Prostate gland (tissue), 2 donors: ENCODE results near the gene SLC23A3. TPM values are rescaled to one million over a fixed set of nuclear protein-coding genes. Genes with fewer than 3 reads are reported as not detected.
"Not testable (repeated sequence)": the region's sequence is repeated elsewhere in the genome, so short reads cannot be mapped to it uniquely, and the experiment has no call there.

ENCODE experiments used
- DNase-seq: peaks from one replicate; pipeline ENCODE4 v3.0.0-alpha.2; 2019; ENCODE audit warnings: low spot score
- H3K27ac ChIP-seq, 2 donors: fragments of 200-600 bp; sonication (generic); 2 replicates each; pipeline ENCODE4 v1.5.1; 2017 to 2019
- H3K27me3 ChIP-seq: fragments of 200-600 bp; sonication (generic); replicated peaks from 2 replicates; pipeline ENCODE4 v1.5.1; 2019; ENCODE audit not compliant: insufficient read depth
- H3K36me3 ChIP-seq, 2 donors: fragments of 200-600 bp; sonication (generic); 1 replicate in 1 of 2; 2 replicates in 1 of 2; pipeline versions ENCODE4 v1.5.1 to v1.8.1; 2017 to 2019
- H3K4me1 ChIP-seq: fragments of 200-600 bp; sonication (generic); replicated peaks from 2 replicates; pipeline ENCODE4 v1.5.1; 2019
- H3K4me3 ChIP-seq, 2 donors: fragments of 200-600 bp; sonication (generic); 2 replicates each; pipeline ENCODE4 v1.5.1; 2017 to 2019
- H3K9me3 ChIP-seq: fragments of 200-600 bp; sonication (generic); 2 replicates; pipeline ENCODE4 v1.5.1; 2017
- POLR2A ChIP-seq: fragments of 450-650 bp; IDR thresholded peaks from one replicate; pipeline ENCODE4 v1.6.1; 2016; ENCODE audit warnings: antibody characterized with exemption, mild to moderate bottlenecking
- POLR2AphosphoS5 ChIP-seq: sonication (generic); formaldehyde crosslinking; IDR thresholded peaks from one replicate; pipeline ENCODE4 v1.6.1; 2017; ENCODE audit warnings: antibody characterized with exemption
- WGBS: methylation state at CpG from one replicate; pipeline ENCODE4 v1.1.5; 2018; 5-methylcytosine and 5-hydroxymethylcytosine counted together
- intact Hi-C: fragments of 100-400 bp; cut with DNase I; formaldehyde crosslinking; loops from one replicate; pipeline ENCODE4 v1.14.2; 2022
- total RNA-seq, 2 donors: library from RNA; depleted of rRNA; stranded (reverse); fragments of >200 nt; gene quantifications; one replicate each; pipeline ENCODE4 v1.1.0, GENCODE V29; 2016
- TF ChIP-seq, protein P1 (sequence below), 4 experiments: fragments of 200-600 bp in 2 of 4; fragments of 450-650 bp in 2 of 4; sonication (generic) in 2 of 4; IDR thresholded peaks; 1 replicate in 3 of 4; 2 replicates in 1 of 4; pipeline ENCODE4 v1.5.1; 2016 to 2019; ENCODE audit warnings: antibody characterized with exemption in 4 of 4, mild to moderate bottlenecking in 2 of 4, moderate library complexity in 2 of 4

Gene SLC23A3
- total RNA-seq, 2 donors from 2014 or later, result 2.3 to 2.9 TPM

DNA sequence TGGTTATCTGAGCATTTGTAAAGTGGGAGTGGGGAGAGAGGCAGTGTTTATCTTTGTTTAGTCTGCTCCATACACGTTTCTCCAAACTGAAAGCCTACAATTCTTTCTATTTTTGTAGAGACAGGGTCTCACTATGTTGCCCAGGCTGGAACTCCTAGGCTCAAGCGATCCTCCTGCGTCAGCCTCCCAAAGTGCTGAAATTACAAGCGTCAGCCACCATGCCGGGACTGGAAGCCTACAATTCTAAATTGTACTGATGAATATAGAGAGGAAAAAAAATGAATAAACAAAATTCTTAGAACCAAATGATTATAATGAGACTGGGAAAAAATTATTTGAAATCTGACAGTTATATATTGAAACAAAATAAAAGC lies 35.3 kb upstream of the SLC23A3 start:
- intact Hi-C loops, result no loop called here
- no peak for DNase-seq
- Histone ChIP-seq H3K4me3 (no peak overlapping the region), H3K27me3 (no peaks in the 10 kb centered on the region), H3K27ac (no peak overlapping the region), H3K9me3 (no peaks in the 10 kb centered on the region), H3K4me1 (peaks cover 11% of the 10 kb centered on the region), H3K36me3 (peaks cover 0 to 4% of the 10 kb centered on the region in 2 donors)
- TF ChIP-seq POLR2AphosphoS5 (no peak), POLR2A (no peak)
- TF ChIP-seq, protein P1, sequence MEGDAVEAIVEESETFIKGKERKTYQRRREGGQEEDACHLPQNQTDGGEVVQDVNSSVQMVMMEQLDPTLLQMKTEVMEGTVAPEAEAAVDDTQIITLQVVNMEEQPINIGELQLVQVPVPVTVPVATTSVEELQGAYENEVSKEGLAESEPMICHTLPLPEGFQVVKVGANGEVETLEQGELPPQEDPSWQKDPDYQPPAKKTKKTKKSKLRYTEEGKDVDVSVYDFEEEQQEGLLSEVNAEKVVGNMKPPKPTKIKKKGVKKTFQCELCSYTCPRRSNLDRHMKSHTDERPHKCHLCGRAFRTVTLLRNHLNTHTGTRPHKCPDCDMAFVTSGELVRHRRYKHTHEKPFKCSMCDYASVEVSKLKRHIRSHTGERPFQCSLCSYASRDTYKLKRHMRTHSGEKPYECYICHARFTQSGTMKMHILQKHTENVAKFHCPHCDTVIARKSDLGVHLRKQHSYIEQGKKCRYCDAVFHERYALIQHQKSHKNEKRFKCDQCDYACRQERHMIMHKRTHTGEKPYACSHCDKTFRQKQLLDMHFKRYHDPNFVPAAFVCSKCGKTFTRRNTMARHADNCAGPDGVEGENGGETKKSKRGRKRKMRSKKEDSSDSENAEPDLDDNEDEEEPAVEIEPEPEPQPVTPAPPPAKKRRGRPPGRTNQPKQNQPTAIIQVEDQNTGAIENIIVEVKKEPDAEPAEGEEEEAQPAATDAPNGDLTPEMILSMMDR (IDR thresholded peaks at IDR 0.05), result no peak
- 85% methylated on average over 5 of the region's 5 CpGs for WGBS

DNA sequence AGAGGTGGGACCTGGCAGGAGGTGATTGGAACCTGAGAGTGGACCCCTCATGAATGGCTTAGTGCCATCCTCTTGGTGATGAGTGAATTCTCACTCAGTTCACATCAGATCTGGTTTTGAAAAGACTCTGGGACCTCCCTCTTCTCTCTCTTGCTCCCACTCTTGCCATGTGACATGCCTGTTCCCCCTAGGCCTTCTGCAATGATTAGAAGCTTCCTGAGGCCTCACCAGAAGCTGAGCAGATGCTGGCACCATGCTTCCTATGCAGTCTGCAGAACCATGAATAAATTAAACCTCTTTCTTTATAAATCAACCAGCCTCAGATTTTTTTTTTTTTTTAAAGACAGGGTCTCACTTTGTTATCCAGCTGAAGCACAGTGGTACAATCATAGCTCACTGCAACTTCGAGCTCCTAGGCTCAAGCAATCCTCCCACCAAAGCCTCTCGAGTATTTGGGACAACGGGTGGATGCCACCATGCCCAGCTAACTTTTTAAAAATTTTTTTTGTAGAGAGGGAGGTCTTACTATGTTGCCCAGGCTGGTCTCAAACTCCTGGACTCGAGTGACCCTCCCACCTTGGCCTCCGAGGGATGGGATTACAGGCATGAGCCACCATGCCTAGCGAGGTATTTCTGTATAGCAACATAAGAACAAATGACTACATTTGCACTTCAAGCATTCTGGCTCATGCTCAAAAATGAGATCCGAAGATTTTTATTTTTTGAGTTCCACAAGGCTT lies 34.8 kb upstream of the SLC23A3 start:
- Histone ChIP-seq H3K9me3 (no peaks in the 10 kb centered on the region), H3K27me3 (no peaks in the 10 kb centered on the region), H3K4me3 (no peak overlapping the region), H3K27ac (no peak overlapping the region), H3K36me3 (peaks cover 0 to 4% of the 10 kb centered on the region in 2 donors), H3K4me1 (peaks cover 11% of the 10 kb centered on the region)
- 89% methylated on average over 7 of the region's 7 CpGs for WGBS
- DNase-seq, result no peak
- intact Hi-C loops, result no loop called here
- TF ChIP-seq POLR2AphosphoS5, result no peak
- TF ChIP-seq, protein P1 (IDR thresholded peaks at IDR 0.05), result no peak
- no peak for TF ChIP-seq POLR2A

DNA sequence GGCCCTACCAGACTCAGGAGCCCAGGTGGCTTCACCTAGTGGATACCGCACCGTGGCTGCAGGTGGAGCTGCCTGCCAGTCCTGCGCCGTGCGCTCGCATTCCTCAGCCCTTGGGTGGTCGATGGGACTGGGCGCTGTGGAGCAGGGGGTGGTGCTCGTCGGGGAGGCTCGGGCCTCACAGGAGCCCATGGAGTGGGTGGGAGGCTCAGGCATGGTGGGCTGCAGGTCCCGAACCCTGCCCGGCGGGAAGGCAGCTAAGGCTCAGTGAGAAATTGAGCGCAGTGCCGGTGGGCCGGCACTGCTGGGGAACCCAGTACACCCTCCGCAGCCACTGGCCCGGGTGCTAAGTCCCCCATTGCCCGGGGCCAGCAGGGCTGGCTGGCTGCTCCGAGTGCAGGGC lies 31.5 kb upstream of the SLC23A3 start:
- intact Hi-C loops, result not testable (repeated sequence)

GRCh38 chr2:219200502-219201326 lies 30.9 kb upstream of the SLC23A3 start:
- H3K36me3 ChIP-seq, H3K27ac ChIP-seq, H3K4me1 ChIP-seq, intact Hi-C loops, H3K27me3 ChIP-seq, DNase-seq, H3K4me3 ChIP-seq, H3K9me3 ChIP-seq: not testable (repeated sequence)
- 47% methylated on average over 26 of the region's 26 CpGs for WGBS
- TF ChIP-seq POLR2AphosphoS5, result peak; percentile 23

More for the DNA sequence above, 31.5 kb upstream of the SLC23A3 start:
- not testable (repeated sequence) for H3K4me1 ChIP-seq, H3K9me3 ChIP-seq, H3K4me3 ChIP-seq, H3K27me3 ChIP-seq, DNase-seq, H3K27ac ChIP-seq, H3K36me3 ChIP-seq
- 89% methylated on average over 18 of the region's 21 CpGs for WGBS

DNA sequence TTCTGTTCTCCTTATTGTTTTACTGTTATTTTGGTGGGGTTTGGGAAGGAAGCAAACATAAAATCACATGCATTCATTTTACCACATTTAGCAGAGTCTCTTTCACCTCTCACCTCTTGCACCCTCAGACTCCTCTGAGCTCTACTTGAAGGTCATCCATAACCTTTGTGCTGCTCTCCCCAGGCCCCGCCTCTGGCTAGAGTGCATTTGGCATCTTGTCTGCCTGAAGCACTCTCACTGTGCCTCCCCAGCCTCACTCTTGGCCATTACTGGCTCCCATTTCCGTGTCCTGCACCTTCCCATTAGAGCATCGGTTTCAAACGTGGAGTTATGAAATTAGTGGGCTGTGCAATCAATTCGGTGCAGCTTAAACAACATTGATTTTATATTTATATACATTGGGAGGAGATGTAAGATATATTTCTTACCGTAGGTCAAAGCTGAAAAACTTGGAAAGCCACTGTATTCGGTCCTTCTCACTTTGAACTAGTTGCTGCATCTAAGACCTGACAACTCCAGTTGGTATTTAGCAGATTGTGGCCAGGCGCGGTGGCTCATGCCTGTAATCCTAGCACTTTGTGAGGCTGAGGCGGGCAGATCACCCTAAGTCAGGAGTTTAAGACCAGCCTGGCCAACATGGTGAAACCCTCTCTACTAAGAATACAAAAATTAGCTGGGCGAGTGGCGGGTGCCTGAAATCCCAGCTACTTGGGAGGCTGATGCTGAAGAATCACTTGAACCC lies 29.8 kb upstream of the SLC23A3 start:
- H3K27ac ChIP-seq, result no peak overlapping the region
- H3K36me3 ChIP-seq, result no peaks in the 10 kb centered on the region
- WGBS, result 87% methylated on average over 12 of the region's 12 CpGs
- H3K4me1 ChIP-seq, result no peaks in the 10 kb centered on the region
- no peaks in the 10 kb centered on the region for H3K27me3 ChIP-seq
- no peak overlapping the region for H3K4me3 ChIP-seq
- no peaks in the 10 kb centered on the region for H3K9me3 ChIP-seq
- intact Hi-C loops, result no loop called here
- DNase-seq, result no peak
- TF ChIP-seq POLR2A (no peak), POLR2AphosphoS5 (no peak)
- TF ChIP-seq, protein P1 (IDR thresholded peaks at IDR 0.05), result no peak
